ENCODE results near the gene ZMYM4.
"Not testable (repeated sequence)": the region's sequence is repeated elsewhere in the genome, so short reads cannot be mapped to it uniquely, and the experiment has no call there.

Gene ZMYM4

DNA sequence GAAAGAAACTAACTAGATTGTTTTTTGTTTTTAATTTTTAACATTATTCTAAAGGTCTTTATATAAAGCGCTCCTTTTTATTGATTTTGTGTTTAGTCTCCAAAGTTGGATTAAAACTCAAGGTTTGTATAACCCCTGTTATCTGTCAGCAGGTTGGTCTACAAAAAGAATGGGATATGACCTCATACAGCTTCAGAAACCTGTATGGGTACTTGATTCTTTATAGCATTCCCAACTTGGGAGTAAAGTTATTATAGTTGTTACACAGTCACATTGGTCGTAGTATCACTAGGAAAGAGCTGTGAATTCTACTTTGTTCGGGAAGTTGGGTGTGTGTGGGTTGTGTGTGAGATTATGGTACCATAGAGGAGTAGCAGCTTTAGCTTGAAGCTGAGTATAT lies 52.4 kb downstream of the ZMYM4 start:
- TF ChIP-seq, protein P1, sequence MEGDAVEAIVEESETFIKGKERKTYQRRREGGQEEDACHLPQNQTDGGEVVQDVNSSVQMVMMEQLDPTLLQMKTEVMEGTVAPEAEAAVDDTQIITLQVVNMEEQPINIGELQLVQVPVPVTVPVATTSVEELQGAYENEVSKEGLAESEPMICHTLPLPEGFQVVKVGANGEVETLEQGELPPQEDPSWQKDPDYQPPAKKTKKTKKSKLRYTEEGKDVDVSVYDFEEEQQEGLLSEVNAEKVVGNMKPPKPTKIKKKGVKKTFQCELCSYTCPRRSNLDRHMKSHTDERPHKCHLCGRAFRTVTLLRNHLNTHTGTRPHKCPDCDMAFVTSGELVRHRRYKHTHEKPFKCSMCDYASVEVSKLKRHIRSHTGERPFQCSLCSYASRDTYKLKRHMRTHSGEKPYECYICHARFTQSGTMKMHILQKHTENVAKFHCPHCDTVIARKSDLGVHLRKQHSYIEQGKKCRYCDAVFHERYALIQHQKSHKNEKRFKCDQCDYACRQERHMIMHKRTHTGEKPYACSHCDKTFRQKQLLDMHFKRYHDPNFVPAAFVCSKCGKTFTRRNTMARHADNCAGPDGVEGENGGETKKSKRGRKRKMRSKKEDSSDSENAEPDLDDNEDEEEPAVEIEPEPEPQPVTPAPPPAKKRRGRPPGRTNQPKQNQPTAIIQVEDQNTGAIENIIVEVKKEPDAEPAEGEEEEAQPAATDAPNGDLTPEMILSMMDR (IDR thresholded peaks at IDR 0.05; ENCODE audit: borderline replicate concordance, insufficient read depth, low read depth, low read length): no peak
- H3K4me3 ChIP-seq (ENCODE audit: low read depth, low read length): no peak overlapping the region

DNA sequence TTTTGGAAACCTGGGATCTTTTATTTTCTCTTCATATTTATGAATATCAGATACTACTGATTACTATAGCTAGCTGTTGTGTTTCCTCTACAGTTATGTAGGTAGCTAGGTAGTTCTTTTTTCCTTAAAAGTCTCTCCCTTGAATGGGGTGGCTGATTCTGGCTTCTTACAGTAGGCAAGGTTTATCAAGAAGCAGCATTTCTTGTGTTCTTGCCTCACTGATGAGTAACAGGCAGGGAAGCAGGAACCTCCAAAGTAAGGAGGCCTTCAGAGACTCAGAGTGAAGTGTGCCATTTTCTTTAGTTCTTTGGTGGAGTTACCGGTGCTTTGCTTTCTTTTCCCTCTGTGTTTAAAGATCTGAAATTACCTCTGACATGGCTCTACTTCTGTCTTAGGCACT lies 56.0 kb downstream of the ZMYM4 start:
- TF ChIP-seq, protein P1 (IDR thresholded peaks at IDR 0.05; ENCODE audit: borderline replicate concordance, insufficient read depth, low read depth, low read length): no peak
- no peak overlapping the region for H3K4me3 ChIP-seq (ENCODE audit: low read depth, low read length)

DNA sequence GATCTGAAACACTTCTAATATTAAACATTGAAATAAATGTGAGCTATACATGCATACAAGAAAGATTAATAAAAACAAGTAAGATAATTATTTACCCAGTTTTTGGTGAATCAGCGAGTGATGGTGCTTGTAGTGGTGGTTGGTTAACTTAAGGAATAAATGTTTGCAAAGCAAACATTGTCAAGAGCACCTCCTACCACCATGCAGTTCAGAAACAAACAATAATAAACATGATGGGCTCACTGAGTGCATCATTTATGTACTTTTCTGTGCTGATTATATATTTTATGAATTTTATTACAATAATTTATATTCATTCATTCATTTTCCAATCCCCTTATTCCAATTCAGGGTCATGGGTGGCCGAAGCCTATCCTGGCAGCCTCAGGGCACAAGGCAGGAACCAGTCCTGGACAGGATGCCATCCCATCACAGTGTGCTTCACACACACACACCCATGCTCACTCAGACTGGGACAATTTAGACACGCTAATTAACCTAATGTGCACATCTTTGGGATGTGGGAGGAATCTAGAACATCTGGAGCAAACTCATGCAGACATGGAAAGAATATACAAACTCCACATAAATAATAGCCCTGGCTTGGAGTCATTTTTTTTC lies 57.8 kb downstream of the ZMYM4 start:
- TF ChIP-seq, protein P1 (IDR thresholded peaks at IDR 0.05; ENCODE audit: borderline replicate concordance, insufficient read depth, low read depth, low read length): no peak

DNA sequence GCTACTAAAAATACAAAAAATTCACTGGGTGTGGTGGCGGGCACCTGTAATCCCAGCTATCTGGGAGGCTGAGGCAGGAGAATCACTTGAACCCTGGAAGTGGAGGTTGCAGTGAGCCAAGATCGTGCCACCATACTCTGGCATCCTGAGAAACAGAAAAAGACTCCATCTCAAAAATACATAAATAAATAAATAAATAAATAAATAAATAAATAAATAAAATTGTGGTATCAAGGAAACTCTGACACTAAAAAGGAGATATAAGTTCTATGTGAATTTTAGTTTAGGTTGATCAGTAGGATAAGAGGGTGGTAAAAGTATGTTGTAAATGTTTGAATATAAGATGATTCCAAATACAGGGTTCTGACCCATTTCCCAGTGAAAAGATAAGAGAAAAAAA lies 63.1 kb downstream of the ZMYM4 start:
- H3K4me3 ChIP-seq (ENCODE audit: low read depth, low read length): not testable (repeated sequence)

More for the DNA sequence above, 57.8 kb downstream of the ZMYM4 start:
- H3K4me3 ChIP-seq (ENCODE audit: low read depth, low read length): no peak overlapping the region

DNA sequence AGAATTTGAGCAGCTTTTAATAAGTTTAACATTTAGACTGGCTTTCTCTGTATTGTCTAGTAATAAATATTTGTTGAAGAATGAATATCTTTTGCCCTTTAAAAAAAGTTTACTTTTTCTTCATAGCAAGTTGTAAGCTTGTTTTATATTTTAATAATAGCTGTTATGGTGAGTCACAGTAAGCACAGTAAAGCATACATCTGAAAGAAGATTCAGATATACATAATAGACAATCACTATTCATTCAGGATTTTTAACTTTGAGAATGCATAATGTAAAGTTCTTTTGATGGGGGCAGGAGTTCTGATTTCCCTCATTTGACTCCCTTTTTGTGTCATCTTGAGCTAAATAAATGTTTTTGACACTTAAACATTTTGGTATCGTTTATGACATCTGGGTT lies 66.0 kb downstream of the ZMYM4 start:
- TF ChIP-seq, protein P1 (IDR thresholded peaks at IDR 0.05; ENCODE audit: borderline replicate concordance, insufficient read depth, low read depth, low read length): no peak

DNA sequence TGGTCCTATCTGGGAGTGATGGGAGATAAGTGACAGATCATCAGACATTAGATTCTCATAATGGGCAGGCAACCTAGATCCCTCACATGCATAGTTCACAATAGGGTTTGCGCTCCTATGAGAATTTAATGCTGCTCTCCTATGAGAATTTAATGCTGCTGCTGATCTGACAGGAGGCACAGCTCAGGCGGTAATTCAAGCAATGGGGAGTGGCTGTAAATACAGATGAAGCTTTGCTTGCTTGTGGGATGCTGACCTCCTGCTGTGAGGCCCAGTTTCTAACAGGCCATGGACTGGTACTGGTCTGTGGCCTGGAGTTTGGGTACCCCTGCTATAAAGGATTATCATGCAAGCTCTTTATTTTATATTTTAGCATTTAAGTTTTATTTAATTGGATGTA lies 72.0 kb downstream of the ZMYM4 start:
- H3K4me3 ChIP-seq (ENCODE audit: low read depth, low read length): no peak overlapping the region

More for the DNA sequence above, 66.0 kb downstream of the ZMYM4 start:
- no peak overlapping the region for H3K4me3 ChIP-seq (ENCODE audit: low read depth, low read length)

DNA sequence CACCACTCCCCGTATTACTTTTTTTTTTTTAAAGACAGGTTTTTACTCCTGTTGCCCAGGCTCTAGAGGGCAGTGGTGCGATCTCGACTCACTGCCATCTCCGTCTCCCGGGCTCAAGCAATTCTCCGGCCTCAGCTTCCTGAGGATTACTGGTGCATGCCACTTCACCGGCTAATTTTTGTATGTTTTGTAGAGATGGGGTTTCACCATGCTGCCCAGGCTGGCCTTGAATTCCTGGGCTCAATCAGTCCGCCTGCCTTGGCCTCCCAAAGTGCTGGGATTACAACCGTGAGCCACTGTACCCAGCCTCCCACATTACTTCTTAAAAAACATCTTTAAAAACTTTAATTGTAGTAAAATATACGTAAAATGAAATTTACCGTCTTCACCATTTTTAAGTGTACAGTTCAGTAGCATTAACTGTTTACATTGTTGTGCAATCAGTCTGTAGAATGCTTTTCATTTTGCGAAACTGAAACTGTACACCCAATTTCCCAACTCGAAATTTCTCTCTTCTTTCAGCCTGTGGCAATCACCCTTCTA lies 77.0 kb downstream of the ZMYM4 start:
- TF ChIP-seq, protein P1 (IDR thresholded peaks at IDR 0.05; ENCODE audit: borderline replicate concordance, insufficient read depth, low read depth, low read length): no peak
- H3K4me3 ChIP-seq (ENCODE audit: low read depth, low read length): no peak overlapping the region

More for the DNA sequence above, 72.0 kb downstream of the ZMYM4 start:
- TF ChIP-seq, protein P1 (IDR thresholded peaks at IDR 0.05; ENCODE audit: borderline replicate concordance, insufficient read depth, low read depth, low read length): no peak

Measured in GM12875 (cell line).